Heart left ventricle (tissue), 13 donors: ENCODE measurements around the gene TNNT1.

Source experiments
- CTCF ChIP-seq, 12 donors: fragments of 200-600 bp; sonication (generic) in 4 of 12; IDR thresholded peaks; one replicate each; pipeline versions ENCODE4 v1.5.0 to v1.8.0; 2018 to 2022; ENCODE audit warnings: antibody characterized with exemption in 12 of 12, mild to moderate bottlenecking in 5 of 12
- POLR2A ChIP-seq, 2 donors: fragments of 450-650 bp; IDR thresholded peaks; one replicate each; pipeline ENCODE4 v1.6.1; 2017; ENCODE audit warnings: antibody characterized with exemption in 2 of 2, mild to moderate bottlenecking in 2 of 2, moderate library complexity in 2 of 2
- donor health status: ischemic (EF 13 %, LVEDD 7.1; RV severe dilation, severe dysfunction).
- donor health status: DM: no; HTN: yes; CAD: no.
- donor health status: DM: no; HTN: no; CAD: no.
- donor health status: ischemic (EF 25% LVEDD 6.9; RV normal size, moderate dysfunction).
- donor health status: ischemic (EF 25% LVEDD 5.7; RV mildly dilated, moderate dysfunction).
- donor health status: ischemic (EF 35%, LVEDD 5.7; RV mildly dilated, moderate dysfunction).
- donor health status: nonischemic (EF 11% LVEDD 7.7; RV severe dilation, severe dysfunction).
- donor health status: DM: yes; HTN: yes; CAD: no.
- donor health status: PGD.
- donor health status: ischemic (EF 29% LVEDD 5.4; RV normal size, mild dysfunction).
- donor health status: nonischemic (EF 23%, LVEDD 6.1; RV moderate dilation, normal function).

GRCh38 chr19:55091126-55091910, 57.7 kb downstream of the TNNT1 start:
- TF ChIP-seq CTCF (IDR thresholded peaks at IDR 0.05): no peak
- TF ChIP-seq POLR2A (IDR thresholded peaks at IDR 0.05): no peak
